ENCODE results near the gene ACBD5. TPM values are rescaled to one million over a fixed set of nuclear protein-coding genes. Genes with fewer than 3 reads are reported as not detected.
A peak's percentile ranks its signal among the peaks of the same experiment; 100 is the strongest.
"Not testable (repeated sequence)": the region's sequence is repeated elsewhere in the genome, so short reads cannot be mapped to it uniquely, and the experiment has no call there.

Gene ACBD5
- 25.7 and 30.9 TPM in 2 replicates for total RNA-seq (2014; rRNA removed; shearing (Covaris generic))
- polyA plus RNA-seq (2014; cell fraction: nucleus; rRNA removed), result 12.9 and 18.1 TPM in 2 replicates

- peak; percentile 71 for DNase-seq (ENCODE audit: extremely low read depth, low read depth)
Observed at GRCh38 chr10:27240212-27241009, at the start of gene ACBD5. ACBD5 (minus strand) TSS chr10:27240797; CDS start chr10:27240688, 109 bp downstream.

GRCh38 chr10:27285093-27285492, 44.5 kb upstream of the ACBD5 start:
- no peak for DNase-seq (ENCODE audit: extremely low read depth, low read depth)

GRCh38 chr10:27276581-27276980, 36.0 kb upstream of the ACBD5 start:
- DNase-seq (ENCODE audit: extremely low read depth, low read depth), result no peak

GRCh38 chr10:27266025-27266424, 25.4 kb upstream of the ACBD5 start:
- not testable (repeated sequence) for DNase-seq (ENCODE audit: extremely low read depth, low read depth)

- DNase-seq (ENCODE audit: extremely low read depth, low read depth), result not testable (repeated sequence)
Observed at GRCh38 chr10:27262788-27263187, 22.2 kb upstream of the ACBD5 start.

GRCh38 chr10:27258838-27259812, 18.5 kb upstream of the ACBD5 start:
- DNase-seq (ENCODE audit: extremely low read depth, low read depth), result no peak

GRCh38 chr10:27258492-27258837, 17.9 kb upstream of the ACBD5 start:
- DNase-seq (ENCODE audit: extremely low read depth, low read depth), result no peak

- DNase-seq (ENCODE audit: extremely low read depth, low read depth), result no peak
Observed at GRCh38 chr10:27256299-27257189, 15.9 kb upstream of the ACBD5 start.

GRCh38 chr10:27253576-27253975, 13.0 kb upstream of the ACBD5 start:
- DNase-seq (ENCODE audit: extremely low read depth, low read depth), result no peak

- DNase-seq (ENCODE audit: extremely low read depth, low read depth), result no peak
Observed at GRCh38 chr10:27252267-27253000, 11.8 kb upstream of the ACBD5 start.

- DNase-seq (ENCODE audit: extremely low read depth, low read depth), result no peak
Observed at GRCh38 chr10:27251554-27251953, 11.0 kb upstream of the ACBD5 start.

- DNase-seq (ENCODE audit: extremely low read depth, low read depth), result no peak
Observed at GRCh38 chr10:27248215-27248614, 7.6 kb upstream of the ACBD5 start.

- DNase-seq (ENCODE audit: extremely low read depth, low read depth), result no peak
Observed at GRCh38 chr10:27247441-27247840, 6.8 kb upstream of the ACBD5 start.

GRCh38 chr10:27247006-27247405, 6.4 kb upstream of the ACBD5 start:
- DNase-seq (ENCODE audit: extremely low read depth, low read depth), result no peak

- DNase-seq (ENCODE audit: extremely low read depth, low read depth), result no peak
Observed at GRCh38 chr10:27245836-27246235, 5.2 kb upstream of the ACBD5 start.

- DNase-seq (ENCODE audit: extremely low read depth, low read depth), result no peak
Observed at GRCh38 chr10:27244976-27245375, 4.4 kb upstream of the ACBD5 start.

- peak; percentile 69 for DNase-seq (ENCODE audit: extremely low read depth, low read depth)
Observed at GRCh38 chr10:27242951-27243551, 2.5 kb upstream of the ACBD5 start.

GRCh38 chr10:27242473-27242950, 1.9 kb upstream of the ACBD5 start:
- DNase-seq (ENCODE audit: extremely low read depth, low read depth), result no peak
